ENCODE data around the gene CAMKMT. TPM values are rescaled to one million over a fixed set of nuclear protein-coding genes. Genes with fewer than 3 reads are reported as not detected.

CAMKMT gene
- total and polyA plus RNA-seq, 2 experiments from 2014 or later = 26.5 to 29.5 TPM

- TF ChIP-seq REST (IDR thresholded peaks at IDR 0.05; ENCODE audit: unreplicated experiment) (no peak), ETS1 (IDR thresholded peaks at IDR 0.05) (no peak), EZH2 (IDR thresholded peaks at IDR 0.05; ENCODE audit: low read depth, unreplicated experiment) (no peak), ZNF331 (CRISPR knock-in tag; IDR thresholded peaks at IDR 0.05; ENCODE audit: low read depth) (no peak), EZH2phosphoT487 (IDR thresholded peaks at IDR 0.05; ENCODE audit: unreplicated experiment) (no peak), ZNF114 (CRISPR knock-in tag; IDR thresholded peaks at IDR 0.05) (no peak)
These were observed 415.3 kb downstream of the CAMKMT start (continued) for GRCh38 chr2:44777036-44777435.

- Histone ChIP-seq H3K9me2 (ENCODE audit: insufficient read depth) (peaks cover 5% of the 10 kb centered on the region; the same call in 1 of the 2 replicates), H3K27me3 (ENCODE audit: insufficient read depth) (peaks cover 10% of the 10 kb centered on the region; the same call in 1 of the 2 replicates), H3K4me3 (peak overlapping the region; percentile 50), H3K79me2 (replicated peaks; ENCODE audit: insufficient read depth) (no peaks in the 10 kb centered on the region), H3F3A (replicated peaks; ENCODE audit: low read depth) (peaks cover 13% of the 10 kb centered on the region; the same call in 1 of the 2 replicates), H4K20me1 (replicated peaks; ENCODE audit: insufficient read depth) (no peaks in the 10 kb centered on the region), H3K4me2 (peak overlapping the region; percentile 74), H3K27ac (ENCODE audit: low read depth) (0 out of 2 replicates have a peak overlapping the region, but pooled peaks have one; percentile 51), H3K4me1 (ENCODE audit: insufficient read depth) (peaks cover 68% of the 10 kb centered on the region), H3K36me3 (ENCODE audit: insufficient read depth) (0 out of 2 replicates have a peak, but pooled peaks cover 11% of the 10 kb centered on the region), H2AFZ (no peak overlapping the region)
- H3K36me3 Mint-ChIP-seq (ENCODE audit: low read depth) = peaks cover 19% of the 10 kb centered on the region
- H3K4me3 Mint-ChIP-seq = peak overlapping the region; percentile 62
- peak; percentile 53 for DNase-seq (ENCODE audit: low spot score)
- TF ChIP-seq ZNF114 (CRISPR knock-in tag; IDR thresholded peaks at IDR 0.05) (no peak), CREB1 (CRISPR knock-in tag; IDR thresholded peaks at IDR 0.05; ENCODE audit: low read depth) (peak; percentile 91)
- peaks cover 9% of the 10 kb centered on the region for H3K27me3 Mint-ChIP-seq (ENCODE audit: insufficient read depth, low read depth, poor library complexity)
- peaks cover 24% of the 10 kb centered on the region; the same call in 2 of the 3 replicates for H3K9me3 Mint-ChIP-seq
- H3K27ac Mint-ChIP-seq = no peak overlapping the region
- ATAC-seq = peak; percentile 4; the same call in 2 of the 3 replicates
- peaks cover 65% of the 10 kb centered on the region for H3K4me1 Mint-ChIP-seq
These were observed 415.8 kb downstream of the CAMKMT start for GRCh38 chr2:44777537-44777936.

GRCh38 chr2:44778221-44778654 is 416.5 kb downstream of the CAMKMT start:
- Histone ChIP-seq H3K9me2 (ENCODE audit: insufficient read depth) (peaks cover 7% of the 10 kb centered on the region; the same call in 1 of the 2 replicates), H3K36me3 (ENCODE audit: insufficient read depth) (0 out of 2 replicates have a peak, but pooled peaks cover 11% of the 10 kb centered on the region), H3K4me3 (peak overlapping the region; percentile 50), H3K79me2 (replicated peaks; ENCODE audit: insufficient read depth) (no peaks in the 10 kb centered on the region), H3K4me2 (peak overlapping the region; percentile 74), H3K4me1 (ENCODE audit: insufficient read depth) (peaks cover 61% of the 10 kb centered on the region), H2AFZ (peak overlapping the region; percentile 64; the same call in 1 of the 2 replicates), H3K27me3 (ENCODE audit: insufficient read depth) (peaks cover 10% of the 10 kb centered on the region; the same call in 1 of the 2 replicates), H4K20me1 (replicated peaks; ENCODE audit: insufficient read depth) (no peaks in the 10 kb centered on the region), H3F3A (replicated peaks; ENCODE audit: low read depth) (peaks cover 13% of the 10 kb centered on the region; the same call in 1 of the 2 replicates), H3K27ac (ENCODE audit: low read depth) (peak overlapping the region; percentile 51; the same call in 1 of the 2 replicates)
- Mint-ChIP-seq H3K27me3 (ENCODE audit: insufficient read depth, low read depth, poor library complexity) (peaks cover 10% of the 10 kb centered on the region), H3K4me1 (peaks cover 60% of the 10 kb centered on the region), H3K27ac (no peak overlapping the region), H3K4me3 (peak overlapping the region; percentile 62), H3K9me3 (peaks cover 28% of the 10 kb centered on the region; the same call in 2 of the 3 replicates), H3K36me3 (ENCODE audit: low read depth) (peaks cover 23% of the 10 kb centered on the region)
- TF ChIP-seq REST (IDR thresholded peaks at IDR 0.05; ENCODE audit: unreplicated experiment) (no peak), ZNF114 (CRISPR knock-in tag; IDR thresholded peaks at IDR 0.05) (no peak), STAT1 (IDR thresholded peaks at IDR 0.05; ENCODE audit: unreplicated experiment) (no peak), ZNF331 (CRISPR knock-in tag; IDR thresholded peaks at IDR 0.05; ENCODE audit: low read depth) (no peak), JUNB (IDR thresholded peaks at IDR 0.05; ENCODE audit: unreplicated experiment) (no peak), EZH2 (IDR thresholded peaks at IDR 0.05; ENCODE audit: low read depth, unreplicated experiment) (no peak), NANOG (IDR thresholded peaks at IDR 0.05; ENCODE audit: borderline replicate concordance) (no peak), CREB1 (CRISPR knock-in tag; IDR thresholded peaks at IDR 0.05; ENCODE audit: low read depth) (no peak), POLR2AphosphoS5 (IDR thresholded peaks at IDR 0.05; ENCODE audit: low read depth) (no peak)
- DNase-seq (ENCODE audit: low spot score) (peak; percentile 67), ATAC-seq (peak; percentile 71)

All from GM23338 (cell line).